GM21576 (cell line): Measurements from ENCODE around the gene TCFL5.

Experiments
- ATAC-seq: cut with Tn5 transposase; IDR thresholded peaks from one replicate; pipeline ENCODE4 v1.9.1; 2021; ENCODE audit warnings: mild to moderate bottlenecking, moderate library complexity; ENCODE audit not compliant: unreplicated experiment

The TCFL5 gene

GRCh38 chr20:62896526-62896925, 34.9 kb upstream of the TCFL5 start:
- no peak for ATAC-seq

- no peak for ATAC-seq
These were observed 33.9 kb upstream of the TCFL5 start for GRCh38 chr20:62895539-62895938.

- ATAC-seq, result no peak
These were observed 32.6 kb upstream of the TCFL5 start for GRCh38 chr20:62894261-62894660.

GRCh38 chr20:62893700-62894099, 32.1 kb upstream of the TCFL5 start:
- no peak for ATAC-seq

- no peak for ATAC-seq
These were observed 31.0 kb upstream of the TCFL5 start for GRCh38 chr20:62892348-62893304.

DNA sequence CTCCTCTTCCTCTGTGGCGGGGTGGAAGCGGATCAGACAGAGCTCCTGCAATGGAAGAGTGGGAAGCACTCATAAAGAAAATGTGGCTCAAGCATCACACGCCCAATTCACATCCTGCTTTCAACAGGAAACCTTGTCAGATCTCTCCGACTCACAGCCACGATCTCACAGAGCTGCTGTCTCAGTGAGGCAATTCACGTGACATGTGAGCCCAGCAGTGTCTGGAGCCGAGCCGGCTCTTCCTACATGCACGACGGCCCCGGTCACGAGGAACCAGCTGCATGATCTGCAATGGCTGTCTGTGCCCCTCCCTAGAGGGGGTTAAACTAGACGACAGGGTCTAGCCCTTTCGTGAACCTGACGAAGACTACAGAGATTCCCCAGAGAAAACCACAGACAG, 29.5 kb upstream of the TCFL5 start:
- no peak for ATAC-seq

GRCh38 chr20:62890444-62890843, 28.8 kb upstream of the TCFL5 start:
- no peak for ATAC-seq

DNA sequence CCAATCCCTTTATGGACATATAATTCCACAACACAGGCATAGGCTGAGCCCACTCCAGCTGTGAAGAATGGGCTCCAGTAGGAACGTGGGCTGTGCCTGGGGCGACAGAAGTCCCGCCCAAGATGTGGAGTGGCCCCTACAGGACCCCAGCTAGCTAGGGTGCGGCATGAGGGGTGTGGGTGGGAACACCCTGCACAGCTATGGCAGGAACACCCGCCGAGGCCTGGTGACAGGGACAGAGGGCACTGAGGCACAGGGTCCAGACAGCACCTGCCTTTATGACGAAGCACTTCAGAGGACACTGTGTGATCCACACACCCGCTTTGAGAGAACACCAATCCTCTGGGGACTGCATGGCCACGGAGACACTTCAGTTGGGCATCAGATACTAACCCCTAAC, 28.2 kb upstream of the TCFL5 start:
- no peak for ATAC-seq

- ATAC-seq, result no peak
These were observed 27.8 kb upstream of the TCFL5 start for GRCh38 chr20:62889411-62889810.

GRCh38 chr20:62888910-62889309, 27.3 kb upstream of the TCFL5 start:
- ATAC-seq, result no peak

GRCh38 chr20:62888406-62888805, 26.8 kb upstream of the TCFL5 start:
- no peak for ATAC-seq

- no peak for ATAC-seq
These were observed 26.2 kb upstream of the TCFL5 start for GRCh38 chr20:62887860-62888239.

GRCh38 chr20:62887152-62887859, 25.7 kb upstream of the TCFL5 start:
- ATAC-seq, result no peak

DNA sequence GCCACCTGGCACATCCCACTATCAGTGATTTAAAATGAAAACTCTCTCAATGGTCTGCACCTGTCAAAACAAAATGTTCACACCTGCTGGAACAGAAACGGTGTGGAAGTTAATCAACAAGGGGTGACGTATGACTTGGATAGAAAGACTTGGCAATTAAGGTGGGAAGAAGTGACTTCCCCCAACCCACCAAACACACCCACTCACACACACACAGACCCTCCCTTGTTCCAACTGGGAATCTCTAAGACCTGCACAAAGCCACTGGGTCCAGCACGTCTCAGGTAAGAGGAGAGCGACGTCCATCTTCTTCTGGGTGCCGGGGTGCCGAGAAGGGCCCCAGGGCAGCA, 25.1 kb upstream of the TCFL5 start:
- ATAC-seq, result no peak

DNA sequence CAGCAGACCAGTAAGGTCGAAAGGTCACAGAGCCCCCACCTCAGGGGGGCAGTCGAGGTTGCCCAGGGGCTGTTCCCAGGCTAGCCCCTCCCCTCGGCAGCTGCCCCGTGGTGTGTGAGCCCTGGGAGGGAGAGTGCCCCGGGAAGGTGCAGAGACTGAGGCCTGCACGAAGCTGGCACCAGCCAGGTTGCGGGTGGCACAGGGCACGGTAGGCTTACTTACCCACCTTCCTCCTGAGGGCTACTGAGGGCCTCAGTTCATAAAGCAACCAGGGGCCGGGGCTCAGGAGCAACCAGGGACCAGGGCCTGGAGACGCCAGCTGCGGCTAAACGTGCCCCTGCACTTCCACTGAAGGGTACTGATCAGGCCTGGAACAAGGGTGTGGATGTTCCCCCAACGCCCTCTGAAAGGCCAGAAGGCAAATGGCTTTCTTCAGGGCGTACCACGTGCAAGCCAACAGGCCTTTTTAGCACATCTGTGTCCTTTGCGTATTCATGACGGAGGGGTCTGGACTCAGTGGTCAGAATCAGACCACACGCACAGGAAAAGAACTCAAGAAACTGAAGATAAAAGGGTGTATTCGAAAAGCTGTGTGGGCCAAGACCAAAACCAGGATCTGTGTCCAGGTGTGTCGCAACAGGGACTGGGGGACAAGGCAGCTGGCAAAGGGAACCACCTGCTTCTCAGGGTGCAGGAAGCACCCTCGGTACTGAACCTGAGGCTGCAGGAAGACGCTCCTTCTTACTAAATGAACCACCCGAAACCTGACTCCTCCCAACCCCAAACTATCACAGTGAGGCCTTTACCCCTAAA, 24.5 kb upstream of the TCFL5 start:
- no peak for ATAC-seq

GRCh38 chr20:62885046-62885895, 23.6 kb upstream of the TCFL5 start:
- ATAC-seq, result no peak

DNA sequence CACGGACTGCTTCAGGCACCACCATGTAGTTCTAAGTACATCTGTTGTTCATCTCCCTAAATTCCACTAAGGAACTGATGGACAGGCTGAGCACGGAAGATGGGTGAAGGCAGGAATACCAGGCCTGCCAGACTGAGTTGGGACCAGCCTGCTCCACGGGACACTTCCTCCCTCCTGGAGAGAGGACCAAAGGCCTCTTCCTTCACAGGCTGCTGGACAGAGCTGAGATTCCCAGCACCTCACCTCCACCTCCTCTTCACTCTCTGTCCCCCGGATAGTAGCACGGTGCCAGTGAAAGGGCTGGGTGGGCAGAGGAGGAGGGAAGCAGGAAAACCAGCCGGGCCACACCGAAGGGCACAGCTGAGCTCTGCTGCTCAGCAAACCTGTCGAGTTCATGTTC, 22.9 kb upstream of the TCFL5 start:
- no peak for ATAC-seq

- no peak for ATAC-seq
These were observed 20.8 kb upstream of the TCFL5 start for GRCh38 chr20:62882426-62882825.

GRCh38 chr20:62881662-62882395, 20.2 kb upstream of the TCFL5 start:
- ATAC-seq, result no peak
